Fibroblast of lung (primary cell): ENCODE measurements around the gene RGS3. TPM values are rescaled to one million over a fixed set of nuclear protein-coding genes. Genes with fewer than 3 reads are reported as not detected.
A peak's percentile ranks its signal among the peaks of the same experiment; 100 is the strongest.

Experiments used
- DNase-seq, 2 donors: peaks; one replicate each; pipeline versions ENCODE4 v3.0.0 to v3.0.0-alpha.2; 2010; ENCODE audit warnings: low read depth in 2 of 2
- H2AFZ ChIP-seq: 2 replicates; pipeline ENCODE4 v1.5.1; 2012; ENCODE audit warnings: low read length, control low read depth, inconsistent platforms
- H3K27ac ChIP-seq: 2 replicates; pipeline ENCODE4 v1.5.1; 2011; ENCODE audit warnings: low read length, control low read depth; ENCODE audit not compliant: insufficient read depth
- H3K27me3 ChIP-seq: 2 replicates; pipeline ENCODE4 v1.5.1; 2011; ENCODE audit warnings: mild to moderate bottlenecking, low read length; ENCODE audit not compliant: control insufficient read depth, insufficient read depth
- H3K36me3 ChIP-seq: 2 replicates; pipeline ENCODE4 v1.5.1; 2011; ENCODE audit warnings: low read length; ENCODE audit not compliant: control insufficient read depth, insufficient read depth
- H3K4me1 ChIP-seq: 2 replicates; pipeline ENCODE4 v1.5.1; 2011; ENCODE audit warnings: low read length; ENCODE audit not compliant: control insufficient read depth, insufficient read depth; ENCODE audit errors: extremely low read depth
- H3K4me2 ChIP-seq: 2 replicates; pipeline ENCODE4 v1.5.1; 2011; ENCODE audit warnings: low read length, control low read depth; ENCODE audit not compliant: insufficient read depth; ENCODE audit errors: extremely low read depth
- H3K4me3 ChIP-seq, 4 experiments: fragments of 200-600 bp in 1 of 4; sonication (generic) in 1 of 4; replicated peaks in 1 of 4; 2 replicates each; pipeline ENCODE4 v1.5.1; 2011 to 2016; ENCODE audit warnings: low read length in 4 of 4, low read depth in 3 of 4, mild to moderate bottlenecking in 3 of 4, control low read depth in 2 of 4, inconsistent platforms in 1 of 4, mixed read lengths in 1 of 4; ENCODE audit not compliant: insufficient read depth in 1 of 4; ENCODE audit errors: control extremely low read depth in 1 of 4
- H3K79me2 ChIP-seq: 2 replicates; pipeline ENCODE4 v1.5.1; 2012; ENCODE audit warnings: mild to moderate bottlenecking, low read length, inconsistent platforms; ENCODE audit not compliant: control insufficient read depth, insufficient read depth
- H3K9ac ChIP-seq: 2 replicates; pipeline ENCODE4 v1.5.1; 2011; ENCODE audit warnings: mild to moderate bottlenecking, low read length, control low read depth; ENCODE audit not compliant: insufficient read depth
- H3K9me3 ChIP-seq: 2 replicates; pipeline ENCODE4 v1.5.1; 2012; ENCODE audit warnings: low read depth, low read length; ENCODE audit not compliant: control insufficient read depth, insufficient read depth
- H4K20me1 ChIP-seq: 2 replicates; pipeline ENCODE4 v1.5.1; 2011; ENCODE audit warnings: low read length; ENCODE audit not compliant: control insufficient read depth, insufficient read depth; ENCODE audit errors: extremely low read depth
- CTCF ChIP-seq, 2 donors: IDR thresholded peaks in 1 of 2; conservative IDR thresholded peaks in 1 of 2; 1 replicate in 1 of 2; 2 replicates in 1 of 2; pipeline ENCODE4 v1.5.1; 2011 to 2012; ENCODE audit warnings: low read length in 2 of 2, control low read depth in 1 of 2, inconsistent platforms in 1 of 2, low read depth in 1 of 2, mild to moderate bottlenecking in 1 of 2
- EZH2 ChIP-seq: IDR thresholded peaks from 2 replicates; pipeline ENCODE4 v1.5.1; 2012; ENCODE audit warnings: low read length, control low read depth, mild to moderate bottlenecking; ENCODE audit errors: missing control alignments
- polyA plus RNA-seq, 2 donors: library from polyadenylated mRNA; depleted of rRNA in 1 of 2; stranded (reverse) in 1 of 2; unstranded in 1 of 2; fragments of >200 nt; gene quantifications; 2 replicates each; pipeline ENCODE4 v1.2.1, GENCODE V29; 2011 to 2012; ENCODE audit warnings: missing spikeins in 1 of 2
- total RNA-seq: library from RNA; depleted of rRNA; stranded (reverse); fragments of >200 nt; gene quantifications from 2 replicates; pipeline ENCODE4 v1.2.1, GENCODE V29; 2014

Gene RGS3
- total and polyA plus RNA-seq, 2 donors (not counting 1 experiment from before 2014, with no cell fraction given): 48.1 to 74.3 TPM

DNA sequence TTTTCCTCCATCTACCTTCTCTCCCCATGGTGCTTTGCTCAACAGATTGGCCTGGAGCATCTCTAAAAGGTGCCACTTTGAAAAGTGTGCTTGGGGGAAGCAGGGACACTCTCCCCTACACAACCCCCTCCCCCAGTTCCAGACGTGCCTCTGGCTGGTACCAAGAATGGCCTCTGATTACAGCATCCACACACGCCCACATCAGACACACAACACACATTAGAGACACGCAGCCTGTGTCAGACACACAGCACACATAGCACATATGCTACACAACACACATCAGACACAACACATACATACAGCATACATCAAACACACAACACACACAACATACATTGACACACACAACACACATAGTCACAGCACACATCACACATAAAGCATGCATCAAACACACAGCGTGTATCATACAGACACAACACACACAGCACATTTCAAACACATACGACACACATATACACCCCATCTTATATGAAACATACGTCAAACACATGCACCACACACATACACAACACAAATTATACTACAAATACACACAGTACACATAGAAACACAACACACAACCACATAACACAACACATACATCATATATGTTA lies 150.4 kb downstream of the RGS3 start:
- TF ChIP-seq EZH2 (no peak), CTCF (conservative IDR thresholded peaks at IDR 0.05 in 1 of 2, IDR thresholded peaks at IDR 0.05 in 1 of 2; ENCODE audit: low read depth in 1 of 2, low read length in 2 of 2) (no peak)
- Histone ChIP-seq H2AFZ (no peak overlapping the region), H4K20me1 (no peaks in the 10 kb centered on the region), H3K4me2 (no peak overlapping the region), H3K36me3 (no peaks in the 10 kb centered on the region), H3K4me3 (no peak overlapping the region), H3K27me3 (no peaks in the 10 kb centered on the region), H3K4me1 (peaks cover 33% of the 10 kb centered on the region), H3K27ac (no peak overlapping the region), H3K9ac (no peak overlapping the region), H3K79me2 (no peaks in the 10 kb centered on the region), H3K9me3 (no peaks in the 10 kb centered on the region)
- no peak for DNase-seq

GRCh38 chr9:113614843-113615648 lies 151.5 kb downstream of the RGS3 start:
- Histone ChIP-seq H3K4me2 (peak overlapping the region; percentile 68), H3K79me2 (no peaks in the 10 kb centered on the region), H2AFZ (peak overlapping the region; percentile 63), H3K9me3 (no peaks in the 10 kb centered on the region), H3K27ac (peak overlapping the region; percentile 81), H3K4me1 (peaks cover 29% of the 10 kb centered on the region), H3K4me3 (peak overlapping the region in 1 of 4 experiments; percentile 28), H4K20me1 (no peaks in the 10 kb centered on the region), H3K9ac (peak overlapping the region; percentile 28), H3K36me3 (no peaks in the 10 kb centered on the region), H3K27me3 (no peaks in the 10 kb centered on the region)
- TF ChIP-seq EZH2 (no peak), CTCF (conservative IDR thresholded peaks at IDR 0.05 in 1 of 2, IDR thresholded peaks at IDR 0.05 in 1 of 2; ENCODE audit: low read depth in 1 of 2, low read length in 2 of 2) (no peak)
- DNase-seq: peak; percentile 77 to 89

DNA sequence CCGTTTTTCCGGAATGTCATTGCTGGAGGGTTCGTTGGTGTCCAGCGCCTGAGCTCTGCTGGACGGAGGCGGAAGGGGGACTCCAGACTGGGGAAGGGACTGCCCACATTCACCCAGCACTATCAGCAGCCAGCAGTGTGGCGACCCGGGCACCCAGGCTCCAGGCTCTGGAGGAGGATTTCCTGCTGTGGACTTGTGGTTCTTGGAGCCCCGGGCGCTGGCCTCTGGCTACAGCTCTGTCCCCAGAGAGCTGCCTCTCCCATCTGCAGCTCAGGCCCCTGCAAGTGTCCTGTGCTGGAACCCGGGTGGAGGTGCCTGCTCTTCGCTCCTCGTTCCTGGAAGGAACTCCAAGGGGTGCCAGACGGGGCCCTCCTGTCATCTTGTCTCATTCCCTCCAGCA lies 152.6 kb downstream of the RGS3 start:
- TF ChIP-seq CTCF (conservative IDR thresholded peaks at IDR 0.05 in 1 of 2, IDR thresholded peaks at IDR 0.05 in 1 of 2; ENCODE audit: low read depth in 1 of 2, low read length in 2 of 2): no peak
- no peak for TF ChIP-seq EZH2
- Histone ChIP-seq H3K36me3 (no peaks in the 10 kb centered on the region), H2AFZ (peak overlapping the region; percentile 49), H3K9ac (no peak overlapping the region), H3K4me3 (no peak overlapping the region), H3K79me2 (no peaks in the 10 kb centered on the region), H4K20me1 (no peaks in the 10 kb centered on the region), H3K4me1 (peaks cover 33% of the 10 kb centered on the region), H3K27ac (no peak overlapping the region), H3K4me2 (no peak overlapping the region), H3K9me3 (no peaks in the 10 kb centered on the region), H3K27me3 (no peaks in the 10 kb centered on the region)
- no peak for DNase-seq
